NK-92 treated with Interleukin-12 subunit alpha and Interleukin-12 subunit beta, amount 100 ng/mL, for 24 hours (cell line): ENCODE results near the gene MZT1.

Experiments used
- DNase-seq: peaks from one replicate; lab custom pipeline; 2025; lab: John Stamatoyannopoulos, UW

Gene MZT1

GRCh38 chr13:72680353-72680752 is 47.1 kb downstream of the MZT1 start:
- DNase-seq: no peak

DNA sequence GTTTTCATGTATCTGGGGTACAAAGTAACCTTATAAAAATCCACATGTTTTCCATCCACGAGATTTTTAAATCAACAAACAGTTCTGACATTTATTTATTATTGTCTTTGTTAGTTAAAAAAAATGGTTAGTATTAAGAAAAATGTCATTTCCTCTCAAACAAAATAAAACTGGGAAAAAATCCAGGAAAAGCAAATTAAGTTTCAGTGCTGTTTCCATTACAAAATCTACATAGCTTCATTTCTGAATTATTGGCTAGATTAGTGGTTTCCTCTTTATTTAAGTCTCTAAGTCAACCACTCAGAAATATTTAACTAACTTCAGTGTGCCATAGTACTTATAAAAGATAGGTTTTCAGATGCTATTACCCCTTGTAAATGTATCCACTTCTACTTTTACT is 49.1 kb downstream of the MZT1 start:
- DNase-seq: no peak

DNA sequence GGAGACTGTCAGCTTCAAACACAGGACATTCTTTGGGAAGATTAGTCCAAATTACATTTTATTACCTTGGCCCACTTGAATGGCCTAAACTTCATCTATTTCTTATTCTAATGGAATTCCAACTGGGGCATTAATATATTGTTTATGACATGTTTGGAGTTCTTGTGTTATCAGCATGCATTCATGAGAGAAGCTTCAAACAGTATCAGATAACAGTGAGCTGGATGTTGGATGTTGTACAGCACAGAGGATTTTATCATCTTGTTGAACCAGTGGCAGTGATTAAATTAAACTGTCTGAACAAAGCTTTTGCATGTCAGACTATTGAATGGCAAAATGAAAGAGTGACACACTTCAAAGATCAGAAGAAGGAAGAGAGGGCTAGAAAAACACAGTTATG is 50.0 kb downstream of the MZT1 start:
- DNase-seq: no peak

- no peak for DNase-seq
These were observed 61.0 kb downstream of the MZT1 start for GRCh38 chr13:72666391-72666790.

- no peak for DNase-seq
These were observed 64.9 kb downstream of the MZT1 start for GRCh38 chr13:72662548-72662947.
